ENCODE data around the gene DHRS3.

DNA sequence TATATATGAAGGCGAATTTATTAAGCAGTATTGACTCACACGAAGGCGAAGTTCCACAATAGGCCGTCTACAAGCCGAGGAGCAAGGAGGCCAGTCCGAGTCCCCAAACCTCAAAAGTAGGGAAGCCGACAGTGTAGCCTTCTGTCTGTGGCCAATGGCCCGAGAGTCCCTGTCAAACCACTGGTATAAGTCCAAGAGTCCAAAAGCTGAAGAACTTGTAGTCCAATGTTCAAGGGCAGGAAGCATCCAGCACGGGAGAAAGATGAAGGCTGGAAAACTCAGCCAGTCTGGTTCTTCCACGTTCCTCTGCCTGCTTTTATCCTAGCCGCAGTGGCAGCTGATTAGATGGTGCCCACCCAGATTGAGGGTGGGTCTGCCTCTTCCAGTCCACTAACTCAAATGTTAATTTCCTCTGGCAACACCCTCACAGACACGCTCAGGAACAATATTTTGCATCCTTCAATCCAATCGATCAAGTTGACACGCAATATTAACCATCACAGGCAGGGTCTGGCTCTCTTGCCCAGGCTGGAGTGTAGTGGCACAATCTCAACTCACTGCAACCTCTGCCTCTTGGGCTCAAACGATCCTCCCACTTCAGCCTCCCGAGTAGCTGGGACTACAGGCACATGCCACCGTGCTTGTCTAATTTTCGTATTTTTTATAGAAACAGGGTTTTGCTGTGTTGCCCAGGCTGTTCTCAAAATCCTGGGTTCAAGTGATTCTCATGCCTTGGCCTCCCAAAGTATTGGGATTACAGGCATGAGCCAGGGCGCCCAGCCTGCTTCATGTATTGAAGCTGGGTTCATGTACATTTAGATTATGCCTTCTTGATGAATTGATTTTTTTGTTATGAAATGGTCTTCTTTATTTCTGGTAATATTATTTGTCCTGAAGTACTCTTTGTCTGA lies 85.3 kb downstream of the DHRS3 start:
- TF ChIP-seq, protein P1, sequence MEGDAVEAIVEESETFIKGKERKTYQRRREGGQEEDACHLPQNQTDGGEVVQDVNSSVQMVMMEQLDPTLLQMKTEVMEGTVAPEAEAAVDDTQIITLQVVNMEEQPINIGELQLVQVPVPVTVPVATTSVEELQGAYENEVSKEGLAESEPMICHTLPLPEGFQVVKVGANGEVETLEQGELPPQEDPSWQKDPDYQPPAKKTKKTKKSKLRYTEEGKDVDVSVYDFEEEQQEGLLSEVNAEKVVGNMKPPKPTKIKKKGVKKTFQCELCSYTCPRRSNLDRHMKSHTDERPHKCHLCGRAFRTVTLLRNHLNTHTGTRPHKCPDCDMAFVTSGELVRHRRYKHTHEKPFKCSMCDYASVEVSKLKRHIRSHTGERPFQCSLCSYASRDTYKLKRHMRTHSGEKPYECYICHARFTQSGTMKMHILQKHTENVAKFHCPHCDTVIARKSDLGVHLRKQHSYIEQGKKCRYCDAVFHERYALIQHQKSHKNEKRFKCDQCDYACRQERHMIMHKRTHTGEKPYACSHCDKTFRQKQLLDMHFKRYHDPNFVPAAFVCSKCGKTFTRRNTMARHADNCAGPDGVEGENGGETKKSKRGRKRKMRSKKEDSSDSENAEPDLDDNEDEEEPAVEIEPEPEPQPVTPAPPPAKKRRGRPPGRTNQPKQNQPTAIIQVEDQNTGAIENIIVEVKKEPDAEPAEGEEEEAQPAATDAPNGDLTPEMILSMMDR (IDR thresholded peaks at IDR 0.05) = no peak
- TF ChIP-seq EP300 (IDR thresholded peaks at IDR 0.05) (no peak), POLR2AphosphoS5 (IDR thresholded peaks at IDR 0.05) (no peak), POLR2A (IDR thresholded peaks at IDR 0.05) (no peak)
